GM18508 (cell line): Measurements from ENCODE around the gene SGTA.
"Not testable (repeated sequence)": the region's sequence is repeated elsewhere in the genome, so short reads cannot be mapped to it uniquely, and the experiment has no call there.

Experiments
- ATAC-seq: cut with Tn5 transposase; IDR thresholded peaks from one replicate; pipeline ENCODE4 v1.9.1; 2021; ENCODE audit warnings: moderate number of reproducible peaks; ENCODE audit not compliant: insufficient read depth, unreplicated experiment

The SGTA gene

GRCh38 chr19:2782936-2783780 lies at the start of gene SGTA:
Gene SGTA, minus strand, starts transcription at chr19:2783273. Its CDS starts 14,205 bp downstream, at chr19:2769068.
- peak; percentile 65 for ATAC-seq

GRCh38 chr19:2827840-2828489 lies 44.9 kb upstream of the SGTA start:
- no peak for ATAC-seq

GRCh38 chr19:2827022-2827421 lies 43.9 kb upstream of the SGTA start:
- no peak for ATAC-seq

- ATAC-seq, result no peak
Measured at GRCh38 chr19:2824129-2824528, 41.1 kb upstream of the SGTA start.

- ATAC-seq, result no peak
Measured at GRCh38 chr19:2823646-2824045, 40.6 kb upstream of the SGTA start.

GRCh38 chr19:2822846-2823245 lies 39.8 kb upstream of the SGTA start:
- no peak for ATAC-seq

GRCh38 chr19:2820112-2820702 lies 37.1 kb upstream of the SGTA start:
- ATAC-seq, result no peak

- peak; percentile 57 for ATAC-seq
Measured at GRCh38 chr19:2819540-2820111, 36.6 kb upstream of the SGTA start, which contains the start of gene ZNF554. Gene ZNF554, plus strand, starts transcription at chr19:2819868. Its CDS starts 204 bp downstream, at chr19:2820072.

GRCh38 chr19:2817237-2817829 lies 34.3 kb upstream of the SGTA start:
- not testable (repeated sequence) for ATAC-seq

- ATAC-seq, result no peak
Measured at GRCh38 chr19:2816641-2817040, 33.6 kb upstream of the SGTA start.

- ATAC-seq, result no peak
Measured at GRCh38 chr19:2815923-2816322, 32.9 kb upstream of the SGTA start.

GRCh38 chr19:2815191-2815614 lies 32.1 kb upstream of the SGTA start:
- no peak for ATAC-seq

GRCh38 chr19:2814426-2814825 lies 31.4 kb upstream of the SGTA start:
- no peak for ATAC-seq

- ATAC-seq, result no peak
Measured at GRCh38 chr19:2813235-2814160, 30.4 kb upstream of the SGTA start.

- no peak for ATAC-seq
Measured at GRCh38 chr19:2812414-2813234, 29.6 kb upstream of the SGTA start.

- ATAC-seq, result no peak
Measured at GRCh38 chr19:2811735-2812413, 28.8 kb upstream of the SGTA start.

- no peak for ATAC-seq
Measured at GRCh38 chr19:2811221-2811722, 28.2 kb upstream of the SGTA start.
